Activated CD4-positive, alpha-beta memory T cell treated with anti-CD3 and anti-CD28 coated beads for 36 hours (primary cell): Measurements from ENCODE around the gene PAIP2B. TPM values are rescaled to one million over a fixed set of nuclear protein-coding genes. Genes with fewer than 3 reads are reported as not detected.
"Not testable (repeated sequence)": the region's sequence is repeated elsewhere in the genome, so short reads cannot be mapped to it uniquely, and the experiment has no call there.

Experiments
- CTCF ChIA-PET: fragments of 350-600 bp; sonication (Branson Sonifier 250); formaldehyde crosslinking; loops from one replicate; lab custom pipeline; 2021; ENCODE audit warnings: antibody characterized with exemption, inconsistent platforms; lab: Charles Lee
- POLR2A ChIA-PET: fragments of 350-600 bp; sonication (Branson Sonifier 250); formaldehyde crosslinking; loops from one replicate; lab custom pipeline; 2021; ENCODE audit warnings: antibody characterized with exemption; lab: Charles Lee
- DNase-seq: peaks from one replicate; pipeline ENCODE4 v3.0.0-alpha.2; 2020
- H3K27ac Mint-ChIP-seq: one replicate; pipeline ENCODE4 v1.8.0; 2021; ENCODE audit warnings: mixed read lengths
- H3K27me3 Mint-ChIP-seq: one replicate; pipeline ENCODE4 v1.8.0; 2021; ENCODE audit warnings: mixed read lengths
- H3K36me3 Mint-ChIP-seq: one replicate; pipeline ENCODE4 v1.8.0; 2021; ENCODE audit warnings: mixed read lengths
- H3K4me1 Mint-ChIP-seq: one replicate; pipeline ENCODE4 v1.8.0; 2021; ENCODE audit warnings: low read depth, mixed read lengths
- H3K4me3 Mint-ChIP-seq: one replicate; pipeline ENCODE4 v1.8.0; 2021; ENCODE audit warnings: mild to moderate bottlenecking, mixed read lengths
- H3K9me3 Mint-ChIP-seq: one replicate; pipeline ENCODE4 v1.8.0; 2021; ENCODE audit warnings: mixed read lengths
- intact Hi-C: fragments of 100-400 bp; cut with micrococcal nuclease; formaldehyde crosslinking; loops from one replicate; pipeline ENCODE4 v1.15.1; 2023
- total RNA-seq, 2 experiments: library from RNA; stranded (reverse); gene quantifications; one replicate each; pipeline ENCODE4 v1.2.3, GENCODE V29; 2021

PAIP2B gene
- total RNA-seq, 2 experiments from 2014 or later, result 2.2 TPM

- no peak for DNase-seq
- peaks cover 1% of the 10 kb centered on the region for H3K36me3 Mint-ChIP-seq
- no peak overlapping the region for H3K4me3 Mint-ChIP-seq
- no peak overlapping the region for H3K27ac Mint-ChIP-seq
- H3K4me1 Mint-ChIP-seq, result no peaks in the 10 kb centered on the region
- ChIA-PET CTCF (no interaction called here), POLR2A (no interaction called here)
- intact Hi-C loops, result no loop called here
- H3K27me3 Mint-ChIP-seq, result peaks cover 14% of the 10 kb centered on the region
- H3K9me3 Mint-ChIP-seq, result peaks cover 5% of the 10 kb centered on the region
These were observed 16.9 kb upstream of the PAIP2B start for GRCh38 chr2:71243634-71244301.

GRCh38 chr2:71240794-71241193 is 13.9 kb upstream of the PAIP2B start:
- ChIA-PET CTCF (no interaction called here), POLR2A (no interaction called here)
- no peak for DNase-seq
- H3K4me1 Mint-ChIP-seq, result no peaks in the 10 kb centered on the region
- H3K9me3 Mint-ChIP-seq, result no peaks in the 10 kb centered on the region
- peaks cover 9% of the 10 kb centered on the region for H3K27me3 Mint-ChIP-seq
- H3K4me3 Mint-ChIP-seq, result no peak overlapping the region
- H3K27ac Mint-ChIP-seq, result no peak overlapping the region
- intact Hi-C loops, result no loop called here
- no peaks in the 10 kb centered on the region for H3K36me3 Mint-ChIP-seq

GRCh38 chr2:71238089-71238488 is 11.2 kb upstream of the PAIP2B start:
- Mint-ChIP-seq H3K27ac (no peak overlapping the region), H3K9me3 (no peaks in the 10 kb centered on the region), H3K27me3 (peaks cover 15% of the 10 kb centered on the region), H3K4me1 (no peaks in the 10 kb centered on the region), H3K4me3 (no peak overlapping the region), H3K36me3 (no peaks in the 10 kb centered on the region)
- no peak for DNase-seq
- ChIA-PET POLR2A (no interaction called here), CTCF (no interaction called here)
- intact Hi-C loops, result no loop called here

- Mint-ChIP-seq H3K4me3 (no peak overlapping the region), H3K27me3 (peaks cover 14% of the 10 kb centered on the region), H3K9me3 (peaks cover 4% of the 10 kb centered on the region), H3K4me1 (no peaks in the 10 kb centered on the region), H3K27ac (no peak overlapping the region), H3K36me3 (no peaks in the 10 kb centered on the region)
- CTCF ChIA-PET, result interaction anchor here (0.7 kb wide), 1 partner anchor 9 kb away, joined by 4 read pairs; the partner anchor contains the start of gene PAIP2B
- DNase-seq, result no peak
- POLR2A ChIA-PET, result interaction anchor here (0.6 kb wide), 1 partner anchor 46 kb away, joined by 3 read pairs; no protein-coding TSS in a partner anchor
- intact Hi-C loops, result no loop called here
These were observed 9.2 kb upstream of the PAIP2B start for GRCh38 chr2:71235930-71236587.

- H3K27me3 Mint-ChIP-seq, result peaks cover 12% of the 10 kb centered on the region
- DNase-seq, H3K27ac Mint-ChIP-seq, H3K36me3 Mint-ChIP-seq, POLR2A ChIA-PET, H3K4me3 Mint-ChIP-seq, CTCF ChIA-PET, H3K9me3 Mint-ChIP-seq, intact Hi-C loops, H3K4me1 Mint-ChIP-seq: not testable (repeated sequence)
These were observed 6.2 kb upstream of the PAIP2B start for GRCh38 chr2:71233072-71233471.

- DNase-seq, result peak; percentile 39
- Mint-ChIP-seq H3K27me3 (peaks cover 2% of the 10 kb centered on the region), H3K4me1 (peaks cover 10% of the 10 kb centered on the region), H3K9me3 (no peaks in the 10 kb centered on the region), H3K4me3 (peak overlapping the region; percentile 97), H3K36me3 (no peaks in the 10 kb centered on the region), H3K27ac (peak overlapping the region; percentile 82)
- ChIA-PET CTCF (interaction anchor here (0.6 to 1.8 kb wide), 5 partner anchors 50 to 442 kb away, joined by 3 to 9 read pairs (median 4); partner anchors contain the start of gene ZNF638), POLR2A (interaction anchor here (0.8 to 1.0 kb wide), 4 partner anchors 95 to 242 kb away, joined by 3 to 5 read pairs (median 4); partner anchors contain the start of gene ZNF638)
- intact Hi-C loops, result loop anchor here (5.0 to 10.0 kb wide), 2 partner anchors 232 to 1846 kb away; partner anchors contain the start of genes SFXN5 and TEX261
These were observed 573 bp downstream of the PAIP2B start for GRCh38 chr2:71226096-71226964.

- Mint-ChIP-seq H3K36me3 (no peaks in the 10 kb centered on the region), H3K4me3 (no peak overlapping the region), H3K9me3 (no peaks in the 10 kb centered on the region), H3K27me3 (no peaks in the 10 kb centered on the region), H3K4me1 (peaks cover 10% of the 10 kb centered on the region), H3K27ac (no peak overlapping the region)
- intact Hi-C loops, result loop anchor here (5.0 to 10.0 kb wide), 2 partner anchors 230 to 1847 kb away; partner anchors contain the start of genes SFXN5 and TEX261
- ChIA-PET POLR2A (interaction anchor here (1.4 kb wide), 1 partner anchor 94 kb away, joined by 4 read pairs; the partner anchor contains the start of genes MCEE and MPHOSPH10), CTCF (interaction anchor here (0.9 kb wide), 1 partner anchor 107 kb away, joined by 3 read pairs; the partner anchor contains the start of gene ZNF638)
- no peak for DNase-seq
These were observed 2.0 kb downstream of the PAIP2B start for GRCh38 chr2:71224935-71225334.

- Mint-ChIP-seq H3K4me3 (no peak overlapping the region), H3K4me1 (peaks cover 10% of the 10 kb centered on the region), H3K27ac (no peak overlapping the region), H3K9me3 (no peaks in the 10 kb centered on the region), H3K27me3 (no peaks in the 10 kb centered on the region), H3K36me3 (no peaks in the 10 kb centered on the region)
- no peak for DNase-seq
- ChIA-PET CTCF (interaction anchor here (0.9 kb wide), 1 partner anchor 107 kb away, joined by 3 read pairs; the partner anchor contains the start of gene ZNF638), POLR2A (interaction anchor here (1.4 kb wide), 1 partner anchor 94 kb away, joined by 4 read pairs; the partner anchor contains the start of genes MCEE and MPHOSPH10)
- intact Hi-C loops, result loop anchor here (10.0 kb wide), 1 partner anchor 230 kb away; the partner anchor contains the start of gene TEX261
These were observed 2.4 kb downstream of the PAIP2B start for GRCh38 chr2:71224457-71224856.

GRCh38 chr2:71223767-71224333 is 3.1 kb downstream of the PAIP2B start:
- CTCF ChIA-PET, result no interaction called here

GRCh38 chr2:71220743-71221142 is 6.2 kb downstream of the PAIP2B start:
- ChIA-PET CTCF (no interaction called here), POLR2A (no interaction called here)
- DNase-seq, result no peak
- Mint-ChIP-seq H3K4me3 (no peak overlapping the region), H3K27me3 (no peaks in the 10 kb centered on the region), H3K36me3 (no peaks in the 10 kb centered on the region), H3K27ac (no peak overlapping the region), H3K9me3 (no peaks in the 10 kb centered on the region), H3K4me1 (peaks cover 5% of the 10 kb centered on the region)
- intact Hi-C loops, result loop anchor here (10.0 kb wide), 1 partner anchor 226 kb away; the partner anchor contains the start of gene TEX261

More at GRCh38 chr2:71223767-71224333, 3.1 kb downstream of the PAIP2B start:
- H3K9me3 Mint-ChIP-seq, result no peaks in the 10 kb centered on the region
- H3K4me3 Mint-ChIP-seq, result no peak overlapping the region
- peaks cover 10% of the 10 kb centered on the region for H3K4me1 Mint-ChIP-seq
- H3K27me3 Mint-ChIP-seq, result no peaks in the 10 kb centered on the region
- POLR2A ChIA-PET, result no interaction called here
- H3K36me3 Mint-ChIP-seq, result no peaks in the 10 kb centered on the region
- DNase-seq, result peak; percentile 12
- no peak overlapping the region for H3K27ac Mint-ChIP-seq
- intact Hi-C loops, result loop anchor here (10.0 kb wide), 1 partner anchor 229 kb away; the partner anchor contains the start of gene TEX261

GRCh38 chr2:71216501-71216900 is 10.4 kb downstream of the PAIP2B start:
- H3K27me3 Mint-ChIP-seq, result no peaks in the 10 kb centered on the region
- H3K9me3 Mint-ChIP-seq, result no peaks in the 10 kb centered on the region
- DNase-seq, result no peak
- no peak overlapping the region for H3K4me3 Mint-ChIP-seq
- POLR2A ChIA-PET, result no interaction called here
- CTCF ChIA-PET, result no interaction called here
- H3K27ac Mint-ChIP-seq, result no peak overlapping the region
- no peaks in the 10 kb centered on the region for H3K4me1 Mint-ChIP-seq
- intact Hi-C loops, result no loop called here
- no peaks in the 10 kb centered on the region for H3K36me3 Mint-ChIP-seq
